ENCODE results near the gene KIAA0513. TPM values are rescaled to one million over a fixed set of nuclear protein-coding genes. Genes with fewer than 3 reads are reported as not detected.

KIAA0513 gene
- total and polyA plus RNA-seq, 2 experiments from 2014 or later: 5.3 to 5.4 TPM

DNA sequence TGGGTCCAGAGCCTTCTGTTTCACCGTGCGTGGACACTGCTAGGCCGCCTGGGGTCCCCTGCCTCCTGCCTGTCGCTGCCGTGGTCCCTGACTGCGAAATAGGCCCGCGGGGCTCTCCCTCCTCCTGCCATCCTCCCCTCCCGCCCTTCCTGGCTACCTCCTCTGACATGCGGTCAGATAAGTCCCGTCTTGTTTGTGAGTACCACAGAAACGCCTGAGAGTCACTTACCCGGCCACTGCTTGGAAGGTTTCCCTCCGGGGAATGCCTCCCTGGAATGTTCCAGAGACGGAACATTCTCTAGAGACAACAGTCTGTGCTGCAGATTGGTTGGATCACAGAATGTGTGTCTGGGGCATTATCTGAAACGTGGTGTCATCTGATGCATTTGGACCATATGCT lies 61.9 kb downstream of the KIAA0513 start:
- no peak overlapping the region for H2AFZ ChIP-seq
- H3K9me3 ChIP-seq (ENCODE audit: low read depth): no peaks in the 10 kb centered on the region
- H3K4me1 ChIP-seq (ENCODE audit: insufficient read depth): no peaks in the 10 kb centered on the region
- 85 to 91% methylated on average over 16 of the region's 16 CpGs for WGBS, 2 experiments (ENCODE audit: low coverage in 1 of 2, low lambda C conversion rate in 2 of 2, missing lambda C conversion rate in 2 of 2)
- TF ChIP-seq EZH2 (IDR thresholded peaks at IDR 0.05; ENCODE audit: insufficient read depth, poor library complexity, severe bottlenecking): no peak
- TF ChIP-seq EZH2phosphoT487 (IDR thresholded peaks at IDR 0.05; ENCODE audit: insufficient read depth, low read depth): no peak
- no peaks in the 10 kb centered on the region for H4K20me1 ChIP-seq (ENCODE audit: insufficient read depth)
- no peaks in the 10 kb centered on the region for H3F3A ChIP-seq (ENCODE audit: insufficient read depth)
- no peaks in the 10 kb centered on the region for H3K27me3 ChIP-seq (replicated peaks; ENCODE audit: insufficient read depth)
- H3K9ac ChIP-seq: no peak overlapping the region
- no peaks in the 10 kb centered on the region for H3K9me2 ChIP-seq (ENCODE audit: insufficient read depth)
- H3K36me3 ChIP-seq (ENCODE audit: low read depth): no peaks in the 10 kb centered on the region
- no peak for DNase-seq
- in situ Hi-C loops (cut with MboI): no loop called here
- H3K27ac ChIP-seq: no peak overlapping the region
- no peaks in the 10 kb centered on the region for H3K79me2 ChIP-seq (ENCODE audit: insufficient read depth)
- no peak overlapping the region for H3K4me2 ChIP-seq (ENCODE audit: unreplicated experiment)
- no peak overlapping the region for H3K4me3 ChIP-seq

DNA sequence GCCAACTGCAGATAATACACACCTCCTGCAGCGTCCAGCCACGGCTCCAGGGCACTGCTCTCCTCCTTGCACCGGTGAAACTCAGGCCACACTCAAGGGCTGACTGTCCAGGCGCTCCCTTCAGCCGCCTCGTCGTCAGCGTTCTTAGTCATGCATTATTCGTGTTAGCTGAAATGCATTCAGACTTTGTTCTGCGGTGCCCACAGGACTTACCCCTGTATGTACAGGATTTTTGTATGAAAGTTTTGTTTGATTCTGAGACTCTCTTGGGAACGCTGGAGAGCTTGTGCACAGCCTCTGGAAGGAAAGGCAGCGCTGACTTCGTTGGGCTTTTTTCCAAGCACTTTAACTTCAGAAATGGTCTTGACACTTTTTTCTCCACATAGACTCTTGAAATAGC lies 62.6 kb downstream of the KIAA0513 start:
- H3K36me3 ChIP-seq (ENCODE audit: low read depth): no peaks in the 10 kb centered on the region
- TF ChIP-seq EZH2phosphoT487 (IDR thresholded peaks at IDR 0.05; ENCODE audit: insufficient read depth, low read depth): no peak
- TF ChIP-seq EZH2 (IDR thresholded peaks at IDR 0.05; ENCODE audit: insufficient read depth, poor library complexity, severe bottlenecking): no peak
- H2AFZ ChIP-seq: no peak overlapping the region
- no peaks in the 10 kb centered on the region for H3K9me3 ChIP-seq (ENCODE audit: low read depth)
- H4K20me1 ChIP-seq (ENCODE audit: insufficient read depth): no peaks in the 10 kb centered on the region
- no peak overlapping the region for H3K9ac ChIP-seq
- in situ Hi-C loops (cut with MboI): no loop called here
- WGBS, 2 experiments (ENCODE audit: low coverage in 1 of 2, low lambda C conversion rate in 2 of 2, missing lambda C conversion rate in 2 of 2): 92 to 94% methylated on average over 13 of the region's 13 CpGs
- no peaks in the 10 kb centered on the region for H3F3A ChIP-seq (ENCODE audit: insufficient read depth)
- no peak overlapping the region for H3K27ac ChIP-seq
- H3K4me3 ChIP-seq: no peak overlapping the region
- H3K79me2 ChIP-seq (ENCODE audit: insufficient read depth): no peaks in the 10 kb centered on the region
- no peaks in the 10 kb centered on the region for H3K9me2 ChIP-seq (ENCODE audit: insufficient read depth)
- no peaks in the 10 kb centered on the region for H3K4me1 ChIP-seq (ENCODE audit: insufficient read depth)
- H3K4me2 ChIP-seq (ENCODE audit: unreplicated experiment): no peak overlapping the region
- no peaks in the 10 kb centered on the region for H3K27me3 ChIP-seq (replicated peaks; ENCODE audit: insufficient read depth)
- DNase-seq: no peak

DNA sequence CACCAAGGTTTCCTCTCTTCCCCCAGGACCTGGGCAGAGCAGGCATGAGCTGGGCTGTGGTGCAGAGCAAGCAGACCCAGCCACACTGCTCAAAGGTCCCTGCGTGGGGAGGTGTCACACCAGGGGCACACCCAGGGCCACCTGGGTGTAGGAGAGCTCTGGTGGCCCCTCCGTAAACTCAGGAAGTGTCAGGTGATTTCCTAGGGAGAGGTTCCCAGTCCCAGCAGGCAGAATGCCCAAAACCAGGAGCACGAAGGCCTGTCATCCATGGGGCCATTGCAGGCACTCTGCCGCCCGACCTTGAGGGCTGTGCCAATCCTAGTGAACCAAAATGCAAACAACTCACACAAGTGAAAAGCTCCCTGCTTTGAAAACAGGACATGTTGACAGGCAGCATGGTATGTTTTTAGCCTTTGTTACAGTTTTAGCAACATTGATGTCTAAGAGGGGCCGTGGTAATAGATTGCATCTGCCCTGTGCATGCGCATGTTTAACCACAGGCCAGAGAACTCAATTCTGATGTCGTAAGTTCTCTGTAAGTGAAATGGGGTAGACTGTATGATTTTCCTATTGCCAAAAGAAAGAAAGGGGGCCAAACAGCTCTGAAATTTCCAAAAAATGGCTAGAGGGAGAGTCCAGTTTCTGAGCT lies 63.4 kb downstream of the KIAA0513 start:
- WGBS, 2 experiments (ENCODE audit: low coverage in 1 of 2, low lambda C conversion rate in 2 of 2, missing lambda C conversion rate in 2 of 2): 94 to 95% methylated on average over 8 of the region's 8 CpGs
- TF ChIP-seq EZH2 (IDR thresholded peaks at IDR 0.05; ENCODE audit: insufficient read depth, poor library complexity, severe bottlenecking) (no peak), EZH2phosphoT487 (IDR thresholded peaks at IDR 0.05; ENCODE audit: insufficient read depth, low read depth) (no peak)
- no peaks in the 10 kb centered on the region for H3K36me3 ChIP-seq (ENCODE audit: low read depth)
- no peak for DNase-seq
- in situ Hi-C loops (cut with MboI): no loop called here
- H3K4me1 ChIP-seq (ENCODE audit: insufficient read depth): no peaks in the 10 kb centered on the region
- no peak overlapping the region for H3K4me3 ChIP-seq
- peaks cover 3% of the 10 kb centered on the region for H3K27me3 ChIP-seq (replicated peaks; ENCODE audit: insufficient read depth)
- H3K9ac ChIP-seq: no peak overlapping the region
- H3K27ac ChIP-seq: no peak overlapping the region
- no peaks in the 10 kb centered on the region for H4K20me1 ChIP-seq (ENCODE audit: insufficient read depth)
- H3K4me2 ChIP-seq (ENCODE audit: unreplicated experiment): no peak overlapping the region
- no peaks in the 10 kb centered on the region for H3K79me2 ChIP-seq (ENCODE audit: insufficient read depth)
- H2AFZ ChIP-seq: no peak overlapping the region
- no peaks in the 10 kb centered on the region for H3K9me3 ChIP-seq (ENCODE audit: low read depth)
- no peaks in the 10 kb centered on the region for H3K9me2 ChIP-seq (ENCODE audit: insufficient read depth)
- no peaks in the 10 kb centered on the region for H3F3A ChIP-seq (ENCODE audit: insufficient read depth)

DNA sequence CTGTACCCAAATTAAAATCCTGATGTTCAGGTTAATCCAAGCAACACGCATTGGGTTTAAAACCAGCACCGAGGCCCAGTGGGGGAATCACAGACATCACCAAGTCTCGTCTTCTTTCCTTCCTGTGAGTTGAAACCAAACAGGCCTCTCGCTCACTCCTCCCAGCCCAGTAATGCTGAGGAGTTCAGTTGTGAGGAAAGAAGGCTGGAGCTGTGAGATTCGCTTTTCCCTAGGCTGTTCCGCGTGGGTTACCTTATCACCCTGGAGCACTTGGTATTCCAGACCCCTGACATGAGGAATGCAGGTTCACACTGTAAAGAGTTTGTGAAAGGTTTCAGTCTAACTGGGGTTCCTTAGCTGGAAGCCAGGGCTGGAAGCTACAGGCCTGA lies 63.9 kb downstream of the KIAA0513 start:
- H2AFZ ChIP-seq: no peak overlapping the region
- no peak overlapping the region for H3K4me3 ChIP-seq
- no peak overlapping the region for H3K27ac ChIP-seq
- no peak overlapping the region for H3K4me2 ChIP-seq (ENCODE audit: unreplicated experiment)
- H3K9me2 ChIP-seq (ENCODE audit: insufficient read depth): no peaks in the 10 kb centered on the region
- H3K9ac ChIP-seq: no peak overlapping the region
- no peaks in the 10 kb centered on the region for H3F3A ChIP-seq (ENCODE audit: insufficient read depth)
- H3K27me3 ChIP-seq (replicated peaks; ENCODE audit: insufficient read depth): peaks cover 9% of the 10 kb centered on the region
- no peaks in the 10 kb centered on the region for H3K9me3 ChIP-seq (ENCODE audit: low read depth)
- no peaks in the 10 kb centered on the region for H3K79me2 ChIP-seq (ENCODE audit: insufficient read depth)
- TF ChIP-seq EZH2 (IDR thresholded peaks at IDR 0.05; ENCODE audit: insufficient read depth, poor library complexity, severe bottlenecking): no peak
- H3K4me1 ChIP-seq (ENCODE audit: insufficient read depth): no peaks in the 10 kb centered on the region
- WGBS, 2 experiments (ENCODE audit: low coverage in 1 of 2, low lambda C conversion rate in 2 of 2, missing lambda C conversion rate in 2 of 2): 95 to 97% methylated on average over 7 of the region's 7 CpGs
- in situ Hi-C loops (cut with MboI): no loop called here
- H3K36me3 ChIP-seq (ENCODE audit: low read depth): no peaks in the 10 kb centered on the region
- no peak for DNase-seq
- no peaks in the 10 kb centered on the region for H4K20me1 ChIP-seq (ENCODE audit: insufficient read depth)

DNA sequence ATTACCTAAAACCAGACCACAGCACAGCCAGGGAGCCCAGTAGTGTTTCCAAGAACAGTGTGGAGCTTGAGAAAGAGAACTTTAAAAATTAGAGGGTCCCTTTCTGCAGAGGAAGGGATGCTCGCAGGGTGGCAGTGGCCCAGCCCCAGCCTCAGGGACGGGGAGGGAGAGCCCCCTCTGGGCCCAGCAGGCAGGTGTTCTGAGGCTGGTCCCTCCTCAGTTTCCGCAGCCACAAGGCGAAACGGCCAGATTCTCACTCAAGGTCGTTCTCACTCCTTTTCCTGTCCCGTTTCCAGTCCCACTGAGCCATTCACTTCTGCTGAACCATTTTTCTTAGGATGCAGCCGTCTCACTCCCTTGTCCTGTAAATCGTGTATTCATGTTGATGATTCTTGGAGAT lies 64.7 kb downstream of the KIAA0513 start:
- Histone ChIP-seq H3K9ac (no peak overlapping the region), H3K27ac (no peak overlapping the region)

More for the DNA sequence above, 64.7 kb downstream of the KIAA0513 start:
- Histone ChIP-seq H3F3A (ENCODE audit: insufficient read depth) (no peaks in the 10 kb centered on the region), H3K4me1 (ENCODE audit: insufficient read depth) (no peaks in the 10 kb centered on the region), H4K20me1 (ENCODE audit: insufficient read depth) (no peaks in the 10 kb centered on the region), H2AFZ (no peak overlapping the region), H3K4me3 (no peak overlapping the region), H3K36me3 (ENCODE audit: low read depth) (no peaks in the 10 kb centered on the region), H3K79me2 (ENCODE audit: insufficient read depth) (no peaks in the 10 kb centered on the region), H3K9me2 (ENCODE audit: insufficient read depth) (no peaks in the 10 kb centered on the region), H3K27me3 (replicated peaks; ENCODE audit: insufficient read depth) (peaks cover 17% of the 10 kb centered on the region), H3K9me3 (ENCODE audit: low read depth) (no peaks in the 10 kb centered on the region), H3K4me2 (ENCODE audit: unreplicated experiment) (no peak overlapping the region)
- in situ Hi-C loops (cut with MboI): no loop called here
- DNase-seq: no peak
- WGBS, 2 experiments (ENCODE audit: low coverage in 1 of 2, low lambda C conversion rate in 2 of 2, missing lambda C conversion rate in 2 of 2): 85 to 88% methylated on average over 8 to 9 of the region's 9 CpGs
- TF ChIP-seq EZH2 (IDR thresholded peaks at IDR 0.05; ENCODE audit: insufficient read depth, poor library complexity, severe bottlenecking): no peak
- TF ChIP-seq EZH2phosphoT487 (IDR thresholded peaks at IDR 0.05; ENCODE audit: insufficient read depth, low read depth): no peak

Data from GM23248 (cell line).